GM19395 (cell line): ENCODE measurements around the gene CCDC201.
"Not testable (repeated sequence)": the region's sequence is repeated elsewhere in the genome, so short reads cannot be mapped to it uniquely, and the experiment has no call there.

Source experiments
- ATAC-seq: cut with Tn5 transposase; IDR thresholded peaks from one replicate; pipeline ENCODE4 v1.9.1; 2021; ENCODE audit warnings: mild to moderate bottlenecking, moderate library complexity; ENCODE audit not compliant: unreplicated experiment

The CCDC201 gene

DNA sequence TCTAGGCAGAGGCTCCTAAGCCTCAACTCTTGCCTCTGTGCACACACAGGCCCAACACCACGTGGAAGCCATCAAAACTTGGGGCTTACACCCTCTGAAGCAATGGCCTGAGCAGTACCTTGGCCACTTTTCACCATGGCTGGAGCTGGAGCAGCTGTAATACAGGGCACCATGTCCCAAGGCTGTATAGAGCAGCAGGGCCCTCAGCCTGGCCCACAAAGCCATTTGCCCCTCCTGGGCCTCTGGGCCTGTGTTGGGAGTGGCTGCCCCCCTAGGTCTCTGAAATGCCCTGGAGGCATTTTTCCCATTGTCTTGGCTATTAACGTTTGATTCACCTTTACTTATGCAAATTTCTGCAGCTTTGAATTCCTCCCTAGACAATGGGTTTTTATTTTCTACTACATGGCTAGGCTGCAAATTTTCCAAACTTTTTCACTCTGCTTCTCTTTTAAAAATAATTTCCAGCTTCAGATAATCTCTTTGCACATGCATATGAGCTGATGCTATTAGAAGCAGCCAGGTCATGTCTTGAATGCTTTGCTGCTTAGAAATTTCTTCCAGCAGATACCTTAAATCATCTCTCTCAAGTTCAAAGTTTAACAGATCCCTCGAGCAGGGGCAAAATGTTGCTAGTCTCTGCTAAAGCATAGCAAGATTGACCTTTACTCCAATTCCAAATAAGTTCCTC, 5.7 kb upstream of the CCDC201 start:
- ATAC-seq: no peak

- no peak for ATAC-seq
These were observed 3.6 kb upstream of the CCDC201 start for GRCh38 chr7:45876519-45876918.

DNA sequence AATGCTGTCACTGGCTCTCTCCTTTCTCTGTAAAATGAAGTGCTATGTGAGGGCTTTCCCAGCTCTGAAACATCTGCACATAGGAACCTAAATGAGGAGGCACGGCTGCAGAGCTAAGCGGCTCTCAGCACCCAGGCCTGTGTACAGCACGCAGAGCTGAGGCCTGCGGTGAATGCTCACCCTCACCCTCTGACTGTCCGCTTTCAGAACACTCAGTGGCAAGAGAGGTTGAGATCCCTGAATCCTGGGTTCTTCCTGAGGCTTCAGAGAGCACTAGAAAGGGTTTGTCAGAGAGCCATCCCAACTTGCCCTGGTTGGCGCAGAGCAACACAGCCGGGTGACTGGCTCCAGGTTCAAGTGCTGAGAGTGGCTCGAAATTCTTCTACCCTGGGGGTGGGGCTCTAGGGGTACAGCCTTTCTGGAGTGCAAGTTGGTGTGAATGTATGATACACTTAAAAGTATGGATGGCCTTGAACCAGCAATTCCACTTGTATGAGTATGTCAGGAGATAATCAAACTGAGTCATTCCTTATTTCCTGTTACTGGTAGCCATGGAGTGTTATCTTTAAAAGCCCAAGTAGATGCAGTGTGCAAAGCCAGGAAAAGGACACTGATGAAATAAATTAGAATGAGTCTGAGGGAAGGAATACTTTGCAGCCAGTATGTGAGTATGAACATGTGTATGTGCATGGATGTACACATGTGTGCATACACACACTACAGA, 1.7 kb upstream of the CCDC201 start:
- ATAC-seq: no peak

- ATAC-seq: no peak
These were observed 473 bp upstream of the CCDC201 start for GRCh38 chr7:45873355-45873754.

GRCh38 chr7:45872116-45873034, 507 bp downstream of the CCDC201 start:
- no peak for ATAC-seq

DNA sequence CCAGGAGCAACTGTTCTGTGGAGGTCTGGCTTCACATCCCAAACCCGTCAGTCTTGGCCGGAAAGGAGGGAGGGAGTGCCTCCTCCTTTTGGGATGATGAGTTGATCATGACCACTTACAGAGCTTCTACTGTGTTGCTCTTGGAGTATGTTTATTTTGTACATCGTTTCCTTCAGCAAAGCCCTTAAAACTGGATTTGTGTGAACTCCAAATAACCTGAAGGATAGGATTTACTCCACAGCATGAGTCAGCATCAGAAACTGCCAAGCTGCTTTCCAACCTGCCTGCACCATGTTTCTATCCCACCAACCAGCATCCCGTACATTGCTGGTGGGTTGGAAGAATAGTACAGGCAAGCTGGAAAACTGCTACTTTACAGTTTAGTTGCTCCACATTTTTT, 3.5 kb downstream of the CCDC201 start:
- no peak for ATAC-seq

DNA sequence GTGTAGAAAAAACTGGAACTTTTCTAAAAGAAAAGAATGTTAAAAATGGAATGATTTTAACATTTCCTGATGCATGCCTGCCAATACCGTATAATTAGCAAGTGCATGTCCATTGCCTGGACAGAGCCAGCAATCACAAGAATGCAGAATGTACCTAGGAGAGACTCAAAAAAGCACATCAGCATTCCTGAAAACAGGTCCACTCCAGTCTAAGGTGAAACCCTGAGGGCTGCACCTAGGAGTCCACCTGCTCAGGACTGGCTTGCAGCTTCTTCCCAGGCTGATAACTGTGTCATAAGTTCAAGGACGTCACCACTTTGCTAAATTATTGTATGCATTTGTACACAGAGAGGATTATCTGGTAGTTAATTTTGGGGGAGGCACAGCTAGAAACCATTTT, 5.4 kb downstream of the CCDC201 start:
- ATAC-seq: no peak

DNA sequence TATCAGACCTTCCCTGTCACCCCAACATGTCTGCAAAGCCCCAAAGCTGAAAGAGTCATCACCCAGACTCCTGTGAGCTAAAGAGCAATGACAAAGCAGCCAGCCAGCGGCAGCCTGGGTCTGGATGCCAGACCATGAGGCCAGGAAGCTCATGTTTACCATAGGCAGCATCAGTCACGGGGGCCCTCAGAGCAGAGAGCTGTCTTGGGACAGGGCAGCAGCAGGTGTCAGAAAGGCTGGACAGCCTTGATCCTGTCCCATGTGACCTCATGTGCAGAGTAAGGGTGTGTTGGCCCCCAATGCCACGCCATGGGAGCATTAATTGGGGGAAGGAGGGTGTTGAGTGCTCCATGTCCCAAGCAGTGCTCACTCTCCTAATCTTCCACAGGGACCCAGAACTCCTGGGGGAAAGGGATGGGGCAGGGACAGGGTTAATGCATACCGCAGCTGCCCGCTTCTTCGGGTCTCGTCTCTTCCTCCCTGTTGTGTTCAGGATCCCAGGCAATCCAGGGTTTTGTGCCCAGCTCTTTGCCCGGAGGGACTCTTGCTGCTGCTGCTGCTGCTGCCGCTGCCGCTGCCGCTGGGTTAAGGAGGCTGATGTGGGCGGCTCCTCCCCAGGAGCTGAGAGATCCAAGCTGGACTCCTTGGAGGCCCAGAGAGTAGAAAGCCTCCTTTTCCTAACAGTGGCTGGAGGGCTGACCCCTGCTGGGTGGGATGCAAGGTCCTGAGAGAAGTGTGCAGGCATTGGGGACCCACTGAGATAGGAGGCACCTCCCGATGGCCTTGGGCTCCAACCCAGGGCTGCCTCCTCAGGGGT, 7.1 kb downstream of the CCDC201 start:
- no peak for ATAC-seq

GRCh38 chr7:45863715-45864114, 9.2 kb downstream of the CCDC201 start:
- ATAC-seq: no peak

GRCh38 chr7:45856888-45857287, 16.0 kb downstream of the CCDC201 start:
- ATAC-seq: not testable (repeated sequence)

DNA sequence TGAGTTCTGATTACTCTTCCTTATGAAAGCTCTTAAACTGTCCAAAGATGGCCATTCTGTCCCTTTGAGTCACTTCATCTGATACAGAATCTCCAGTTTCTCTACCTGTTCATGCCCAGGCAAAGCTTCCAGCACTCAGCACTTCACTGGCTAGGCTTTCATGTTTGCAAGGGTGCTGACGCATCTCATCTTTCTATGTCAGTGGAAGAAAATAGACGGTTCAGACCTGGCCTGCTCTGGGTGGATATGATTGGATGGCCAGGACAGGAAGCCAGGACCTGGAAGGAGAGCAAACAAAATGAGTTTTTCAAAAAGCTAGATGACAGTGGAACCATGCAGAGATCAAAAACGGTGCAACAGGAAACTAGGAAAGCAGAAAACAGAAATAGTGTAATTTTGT, 17.2 kb downstream of the CCDC201 start:
- ATAC-seq: not testable (repeated sequence)

- not testable (repeated sequence) for ATAC-seq
These were observed 19.4 kb downstream of the CCDC201 start for GRCh38 chr7:45853491-45853890.

DNA sequence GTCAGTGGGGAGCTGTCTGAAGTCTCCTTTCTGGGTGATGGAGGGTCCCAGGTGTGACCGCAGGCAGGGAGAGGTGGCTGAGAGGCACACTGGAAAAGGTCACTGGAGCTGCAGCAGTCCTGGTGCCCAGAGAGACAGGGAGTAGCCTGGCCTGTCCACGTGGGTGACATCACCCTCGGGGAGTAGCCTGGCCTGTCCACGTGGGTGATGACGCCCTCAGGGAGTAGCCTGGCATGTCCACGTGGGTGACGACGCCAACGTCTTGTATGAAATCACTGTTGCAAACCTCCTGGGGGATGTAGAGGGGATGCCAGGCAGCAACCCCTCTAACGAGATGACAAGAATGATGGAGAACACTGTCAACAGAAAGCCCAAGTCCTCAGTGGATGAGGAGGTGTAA, 19.9 kb downstream of the CCDC201 start:
- not testable (repeated sequence) for ATAC-seq

GRCh38 chr7:45848734-45849133, 24.1 kb downstream of the CCDC201 start:
- ATAC-seq: not testable (repeated sequence)

DNA sequence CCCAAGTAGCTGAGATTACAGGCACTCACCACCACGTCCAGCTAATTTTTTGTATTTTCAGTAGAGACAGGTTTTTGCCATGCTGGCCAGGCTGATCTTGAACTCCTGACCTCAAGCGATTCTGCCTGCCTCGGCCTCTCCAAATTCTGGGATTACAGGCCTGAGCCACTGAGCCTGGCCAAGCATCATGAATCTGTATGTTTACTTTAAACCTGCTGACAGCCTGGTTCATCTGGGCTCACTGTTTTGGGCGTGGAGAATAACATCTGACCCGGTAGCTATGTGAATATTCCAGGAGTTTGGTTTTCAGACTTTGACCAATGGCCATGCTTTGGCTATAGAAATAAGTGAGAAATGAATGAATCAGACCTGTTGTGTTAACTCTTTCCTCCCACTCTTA, 26.3 kb downstream of the CCDC201 start:
- not testable (repeated sequence) for ATAC-seq

DNA sequence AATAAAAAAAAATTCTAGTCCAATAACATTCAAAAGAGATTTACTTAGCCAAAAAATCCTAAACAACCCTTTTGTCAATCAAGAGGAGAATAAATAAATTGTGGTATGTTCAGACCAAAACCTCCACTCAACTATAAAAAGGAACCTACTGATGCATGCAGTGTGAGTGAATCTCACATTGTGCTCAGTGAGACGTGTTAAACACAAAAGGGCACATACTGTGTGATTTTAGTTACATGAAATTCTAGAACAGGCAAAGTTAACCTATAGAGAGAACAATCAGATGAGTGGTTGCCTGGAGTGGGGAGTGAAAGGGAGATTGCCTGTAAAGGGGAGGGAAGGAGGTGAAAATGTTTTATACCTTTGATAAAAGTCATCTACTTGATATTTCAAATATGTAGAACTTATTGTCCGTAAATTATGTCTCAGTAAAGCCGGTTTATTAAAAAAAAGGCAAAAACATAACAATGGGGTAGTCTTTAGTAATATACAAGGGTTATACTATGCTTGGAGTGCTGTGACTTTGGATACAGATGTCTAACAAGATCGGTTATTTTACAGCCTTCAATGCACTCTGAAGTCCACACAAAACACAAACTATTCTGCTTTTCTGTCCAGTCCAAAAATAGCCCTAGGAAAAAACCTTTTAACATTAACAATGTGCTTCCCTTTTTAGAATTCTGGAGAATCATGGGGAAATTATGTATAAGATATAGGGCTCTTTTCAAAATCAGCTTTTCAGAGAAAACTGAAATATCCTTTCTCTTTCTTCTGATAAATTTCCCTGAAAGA, 30.8 kb downstream of the CCDC201 start:
- ATAC-seq: not testable (repeated sequence)

DNA sequence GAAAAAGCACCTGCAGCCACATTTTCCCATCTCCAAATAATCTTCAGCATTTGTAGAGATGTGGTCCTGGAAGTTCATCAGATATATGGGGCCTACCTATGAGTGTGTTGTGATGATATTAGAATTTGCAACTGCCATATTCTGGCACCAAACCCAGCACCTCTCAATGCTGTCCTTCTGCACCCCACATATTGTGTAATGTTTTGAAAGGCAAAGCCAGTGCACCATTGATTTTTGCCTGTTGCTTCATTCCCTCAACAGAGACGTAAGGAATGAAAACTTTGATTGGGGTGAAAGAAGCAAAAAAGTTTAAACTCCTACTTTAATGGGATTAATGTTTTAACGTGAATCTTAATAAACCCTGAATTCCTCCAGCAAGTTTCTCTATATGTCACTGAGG, 34.0 kb downstream of the CCDC201 start:
- not testable (repeated sequence) for ATAC-seq

- not testable (repeated sequence) for ATAC-seq
These were observed 40.3 kb downstream of the CCDC201 start for GRCh38 chr7:45832433-45833177.

- ATAC-seq: not testable (repeated sequence)
These were observed 43.0 kb downstream of the CCDC201 start for GRCh38 chr7:45829846-45830245.
